GM19193 (cell line): ENCODE results near the gene APOM.

Experiments used
- POLR2A ChIP-seq: IDR thresholded peaks from 4 replicates; pipeline ENCODE4 v1.6.1; 2011; ENCODE audit not compliant: insufficient read depth, insufficient read length; ENCODE audit errors: extremely low read depth

APOM gene

DNA sequence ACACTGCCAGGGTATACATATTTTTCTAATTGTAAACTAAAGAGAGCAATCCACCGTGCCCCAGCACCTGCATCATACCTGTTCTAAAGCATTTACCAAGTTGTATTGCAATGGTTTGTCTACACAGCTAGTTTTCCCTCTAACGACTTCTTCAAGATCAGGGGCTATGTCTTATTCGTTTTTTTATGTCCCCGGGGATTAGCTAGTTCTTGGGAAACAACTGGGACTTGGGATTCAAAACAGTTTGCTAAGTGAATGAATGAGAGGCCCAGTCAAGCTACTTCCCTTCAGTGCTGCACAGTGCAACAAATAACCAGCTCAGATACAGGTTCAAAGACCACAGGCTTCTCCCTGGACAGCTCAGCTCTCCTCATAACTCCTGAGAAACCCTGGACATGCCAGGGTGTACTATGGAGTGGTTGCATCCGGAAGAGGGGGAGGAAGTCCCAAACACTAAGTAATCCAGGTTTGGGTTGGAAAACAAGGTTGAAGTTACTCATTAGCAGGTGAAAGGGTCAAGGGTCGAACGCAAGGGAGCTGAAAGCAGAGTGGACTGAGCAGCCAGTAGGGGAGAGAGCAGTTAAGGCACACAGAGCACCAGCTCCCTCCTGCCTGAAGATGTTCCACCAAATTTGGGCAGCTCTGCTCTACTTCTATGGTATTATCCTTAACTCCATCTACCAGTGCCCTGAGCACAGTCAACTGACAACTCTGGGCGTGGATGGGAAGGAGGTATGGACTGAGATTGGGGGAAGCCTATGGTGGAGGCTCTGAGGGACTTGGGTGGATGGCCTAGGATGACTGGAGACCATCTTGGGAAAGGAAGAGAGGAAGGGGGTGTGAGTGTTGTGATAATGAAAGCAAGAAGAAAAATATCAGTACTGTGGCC lies at the start of gene APOM:
APOM (plus strand) TSS at position 546 of the 889 bp plus-strand sequence; CDS start at position 619, 73 bp downstream.
- TF ChIP-seq POLR2A, result no peak

DNA sequence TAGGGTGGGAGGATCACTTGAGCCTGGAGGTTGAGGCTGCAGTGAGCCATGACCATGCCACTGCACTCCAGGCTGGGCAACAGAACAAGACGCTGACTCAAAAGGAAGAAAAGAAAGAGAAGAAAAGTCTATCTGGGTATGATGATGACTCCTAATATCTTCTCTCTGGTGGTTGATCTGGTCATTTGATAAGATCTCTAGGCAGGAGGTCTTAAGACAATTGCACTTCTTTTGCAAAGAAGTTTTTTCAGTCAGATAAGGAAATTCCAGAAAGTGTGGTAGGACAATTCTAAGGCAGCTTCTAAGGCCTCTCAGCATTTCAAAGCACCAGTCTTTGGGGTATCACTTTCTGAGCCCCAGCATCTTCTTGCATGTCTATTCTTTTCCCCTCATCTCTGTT lies 48.4 kb upstream of the APOM start:
- no peak for TF ChIP-seq POLR2A

DNA sequence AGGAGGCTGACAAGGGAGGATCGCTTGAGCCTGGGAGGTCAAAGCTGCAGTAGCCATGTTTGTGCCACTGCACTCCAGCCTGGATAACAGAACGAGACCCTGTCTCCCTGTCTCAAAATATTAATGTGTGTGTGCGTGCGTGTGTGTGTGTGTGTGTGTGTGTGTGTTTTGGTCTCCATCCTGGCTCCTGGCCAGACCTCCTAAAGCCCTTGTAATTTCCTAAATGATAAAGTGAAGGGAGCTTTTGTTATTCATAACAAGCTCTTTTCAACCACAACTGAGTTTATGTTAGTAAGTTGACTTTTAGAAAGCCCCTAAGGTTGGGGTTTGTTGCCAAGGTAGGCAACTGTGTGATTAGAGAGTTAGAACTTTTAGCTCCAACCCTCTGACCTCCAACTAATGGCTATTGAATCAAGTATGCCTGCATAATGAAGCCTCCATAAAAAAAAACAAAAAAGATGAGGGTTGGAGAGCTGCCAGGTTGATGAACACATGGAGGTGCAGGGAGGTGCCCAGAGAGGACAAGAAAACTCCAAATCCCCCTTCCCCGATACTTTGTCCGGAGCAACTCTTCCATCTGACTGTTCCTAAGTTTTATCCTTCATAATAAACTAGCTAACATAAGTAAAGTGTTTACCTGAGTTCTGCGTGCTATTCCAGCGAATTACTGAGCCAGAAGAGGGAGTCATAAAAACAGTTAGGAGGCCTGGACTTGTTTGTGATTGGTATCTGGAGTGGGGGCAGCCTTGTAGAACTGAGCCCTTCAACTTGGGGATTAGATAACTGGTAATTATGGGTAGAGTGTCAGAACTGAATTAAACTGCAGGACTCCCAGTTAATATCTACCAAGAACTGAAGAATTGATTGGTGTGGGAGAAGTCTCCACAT lies 45.9 kb upstream of the APOM start:
- TF ChIP-seq POLR2A, result no peak

DNA sequence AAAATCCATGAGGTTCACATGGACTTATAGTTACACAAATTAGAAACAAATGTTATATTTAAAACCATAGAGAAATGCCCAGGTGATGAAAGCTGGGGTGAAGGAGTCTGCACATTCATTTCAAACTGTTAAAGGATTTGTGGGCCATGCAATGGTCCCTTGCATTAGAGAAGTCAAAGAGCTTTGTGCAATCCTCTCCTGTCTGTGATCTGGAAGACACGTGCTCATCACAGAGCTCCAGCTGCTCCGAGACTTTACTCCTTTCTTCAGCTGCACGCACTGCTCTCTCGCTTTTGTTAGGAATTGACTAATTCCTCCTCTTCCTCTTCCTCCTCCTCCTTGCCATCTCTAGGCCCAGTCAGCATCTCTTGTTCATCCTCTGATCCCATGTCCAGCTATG lies 44.7 kb upstream of the APOM start:
- TF ChIP-seq POLR2A, result no peak

DNA sequence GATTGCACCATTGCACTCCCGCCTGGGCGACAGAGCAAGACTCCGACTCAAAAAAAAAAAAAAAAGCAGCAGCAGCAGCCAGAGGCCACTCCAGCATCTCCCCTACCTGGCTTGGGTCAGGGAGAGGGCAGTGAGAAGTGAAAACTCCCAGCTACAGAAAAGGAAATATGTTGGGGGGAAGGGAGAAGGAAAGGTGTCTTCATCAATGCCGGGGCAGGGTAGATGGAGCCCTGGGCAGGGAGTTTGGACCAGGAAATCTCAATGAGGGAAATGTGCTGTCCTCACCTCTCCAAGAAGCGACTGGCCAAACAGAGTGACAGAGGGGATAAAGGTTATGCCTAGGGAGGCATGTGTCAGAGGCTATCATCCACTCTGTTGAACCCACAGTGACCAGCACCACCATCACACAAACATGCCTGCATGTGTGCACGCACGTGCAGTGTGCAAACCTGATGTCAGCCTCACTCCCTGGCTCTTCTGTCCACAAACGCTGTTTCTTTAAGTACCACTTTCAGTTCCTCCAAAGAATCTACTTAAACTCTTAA lies 41.5 kb upstream of the APOM start:
- TF ChIP-seq POLR2A, result no peak

DNA sequence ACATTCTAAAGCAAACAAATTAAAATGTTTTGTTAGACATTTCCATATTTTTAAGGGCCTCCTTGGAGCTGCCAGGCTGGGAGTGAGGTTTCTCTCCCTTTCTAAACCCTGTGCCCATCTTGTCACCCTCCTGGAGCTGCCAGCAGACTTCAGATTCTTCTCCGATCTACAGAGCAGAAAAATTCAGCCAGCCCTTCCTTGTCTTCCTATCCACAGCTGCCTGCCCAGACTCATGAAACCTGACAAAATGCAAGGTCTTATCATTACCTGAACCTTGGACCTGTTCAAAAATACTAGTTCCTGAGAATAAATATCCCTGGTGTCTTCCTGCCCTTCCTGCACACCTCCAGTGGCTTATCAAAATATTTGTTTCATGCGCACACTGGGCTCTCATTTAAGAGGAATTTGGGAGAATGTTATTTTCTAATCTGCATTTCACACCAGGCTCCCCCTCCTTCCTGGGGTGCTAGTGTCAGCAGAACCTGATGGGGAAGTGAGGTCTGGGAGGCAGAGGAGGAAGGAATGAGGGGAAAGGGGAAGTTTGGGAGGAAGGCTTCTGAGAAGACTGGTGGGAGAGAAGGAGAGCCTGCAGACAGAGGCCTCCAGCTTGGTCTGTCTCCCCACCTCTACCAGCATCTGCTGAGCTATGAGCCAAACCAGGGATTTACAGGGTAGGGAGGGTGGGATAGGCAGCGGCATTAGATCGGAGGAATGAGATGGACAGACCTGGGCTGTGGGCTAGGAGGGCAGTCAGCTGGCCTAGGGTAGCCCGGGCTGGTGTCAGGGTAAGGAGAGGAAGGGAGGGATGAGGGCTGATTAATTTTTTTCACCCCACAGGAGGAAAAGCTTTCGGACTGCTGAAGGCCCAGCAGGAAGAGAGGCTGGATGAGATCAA lies 40.8 kb upstream of the APOM start, which contains the start of gene AIF1:
AIF1 (plus strand) TSS at position 551 of the 895 bp plus-strand sequence; CDS start at position 647, 96 bp downstream.
- TF ChIP-seq POLR2A, result no peak

DNA sequence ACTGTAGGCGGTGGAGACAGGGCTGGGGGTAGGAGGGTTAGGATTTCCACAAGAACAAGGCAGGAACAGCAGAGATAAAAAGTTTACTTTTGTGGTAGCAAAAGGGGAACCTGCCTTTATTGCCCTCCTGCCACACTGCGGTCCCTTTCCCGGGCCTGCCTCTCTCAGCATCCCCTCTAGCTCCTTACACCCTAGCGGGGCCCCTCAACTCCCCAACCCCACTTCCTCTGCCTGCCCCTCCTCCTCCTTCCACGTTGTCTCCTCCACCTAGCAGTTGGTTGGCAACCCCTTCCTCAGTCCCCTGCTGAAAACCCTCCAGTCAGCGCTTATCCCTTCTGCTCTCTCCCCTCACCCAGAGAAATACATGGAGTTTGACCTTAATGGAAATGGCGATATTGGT lies 39.9 kb upstream of the APOM start:
- TF ChIP-seq POLR2A, result no peak

DNA sequence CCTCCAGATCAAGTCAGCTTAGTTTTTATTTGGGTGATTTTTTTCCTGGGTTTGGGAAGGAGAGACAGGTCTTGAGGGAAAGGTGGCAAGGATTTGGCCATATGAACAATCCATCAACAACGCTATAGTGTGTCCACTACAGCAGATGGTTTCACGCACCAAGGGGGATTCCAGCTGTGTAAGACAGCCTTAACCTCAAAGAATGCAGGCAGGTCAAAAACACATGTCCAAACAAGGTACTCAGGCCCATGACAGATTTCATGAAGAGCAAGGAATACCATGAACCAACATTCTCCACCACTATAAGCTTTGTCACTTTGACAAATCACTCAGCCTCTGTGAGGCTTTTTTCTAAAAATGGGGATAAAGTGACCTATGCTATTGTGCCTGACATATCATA lies 38.7 kb upstream of the APOM start:
- no peak for TF ChIP-seq POLR2A

DNA sequence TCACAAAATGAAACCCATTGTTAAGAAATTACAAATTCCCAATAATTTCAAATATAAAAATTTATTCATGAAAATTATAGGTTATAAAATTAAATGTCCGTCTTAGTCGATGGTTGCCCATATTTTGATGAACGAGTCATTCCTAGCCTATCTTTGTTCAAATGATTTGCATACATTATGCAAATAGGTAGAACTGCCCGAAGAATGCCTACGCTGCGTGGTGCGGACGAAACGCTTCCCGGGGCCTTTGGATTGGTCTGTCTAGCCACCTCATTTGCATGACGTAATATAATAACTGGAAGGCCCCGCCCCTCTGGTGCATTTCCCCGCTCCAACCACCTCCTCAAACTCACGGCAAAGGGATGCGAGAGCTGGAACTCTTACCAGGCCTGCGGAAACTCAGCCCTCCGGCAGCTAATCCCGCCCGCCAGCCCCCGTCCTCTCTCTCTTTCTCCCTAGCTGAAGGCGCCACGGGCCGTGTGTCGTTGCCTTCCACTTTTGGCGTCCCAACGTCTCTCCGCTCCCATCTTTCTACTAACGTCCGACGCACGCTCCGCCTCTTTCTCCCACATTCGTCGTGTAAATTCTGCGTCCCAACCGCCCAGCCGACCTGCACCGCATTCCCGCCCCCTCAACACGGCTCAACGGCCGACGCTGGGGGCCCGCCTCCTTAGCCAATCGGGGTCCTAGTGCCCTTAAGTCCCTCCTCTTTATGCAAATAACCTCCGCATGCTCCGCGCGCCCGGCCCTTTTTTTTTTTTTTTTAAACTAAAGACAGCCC lies 35.7 kb upstream of the APOM start:
- peak; percentile 89 for TF ChIP-seq POLR2A

DNA sequence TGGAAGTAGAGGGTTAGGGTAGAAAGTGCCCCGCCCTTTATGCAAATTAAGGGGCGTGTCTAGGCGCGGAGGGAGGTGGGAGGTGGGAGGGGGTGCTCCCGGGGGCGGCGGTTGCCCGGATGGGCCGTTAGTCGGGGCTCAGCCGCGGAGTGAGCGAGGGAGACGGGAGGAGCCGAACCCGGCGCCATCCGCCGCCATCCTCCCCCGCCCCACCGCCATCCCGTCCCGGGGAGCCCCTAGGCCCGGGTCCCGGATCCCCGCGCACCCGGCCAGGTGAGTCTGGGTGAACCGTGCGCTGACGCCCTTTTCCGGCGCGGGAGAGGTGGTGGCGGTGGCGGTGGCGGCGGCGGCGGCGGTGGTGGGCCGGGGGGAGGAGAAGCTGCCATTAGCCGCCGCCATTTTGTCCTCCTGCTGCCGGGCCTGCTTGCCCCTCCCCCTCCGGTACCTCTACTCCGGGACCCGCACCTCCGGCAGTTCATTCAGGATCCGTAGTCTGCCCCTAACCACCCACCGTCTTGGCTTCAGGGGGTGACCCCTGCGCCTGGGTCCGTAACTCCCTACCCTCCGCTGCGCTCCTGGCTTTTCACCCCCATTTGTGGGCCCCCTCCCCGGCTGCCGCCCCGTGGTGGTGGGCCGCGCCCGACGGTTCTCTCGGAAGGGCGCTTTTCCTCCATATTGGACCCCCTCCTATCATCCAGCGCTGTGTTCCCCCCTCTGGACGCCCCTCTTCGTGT lies 34.9 kb upstream of the APOM start, which contains the start of gene PRRC2A:
PRRC2A (plus strand) TSS at position 130 of the 734 bp plus-strand sequence. CDS start 2,075 bp downstream, outside the sequence.
- peak; percentile 27 for TF ChIP-seq POLR2A

DNA sequence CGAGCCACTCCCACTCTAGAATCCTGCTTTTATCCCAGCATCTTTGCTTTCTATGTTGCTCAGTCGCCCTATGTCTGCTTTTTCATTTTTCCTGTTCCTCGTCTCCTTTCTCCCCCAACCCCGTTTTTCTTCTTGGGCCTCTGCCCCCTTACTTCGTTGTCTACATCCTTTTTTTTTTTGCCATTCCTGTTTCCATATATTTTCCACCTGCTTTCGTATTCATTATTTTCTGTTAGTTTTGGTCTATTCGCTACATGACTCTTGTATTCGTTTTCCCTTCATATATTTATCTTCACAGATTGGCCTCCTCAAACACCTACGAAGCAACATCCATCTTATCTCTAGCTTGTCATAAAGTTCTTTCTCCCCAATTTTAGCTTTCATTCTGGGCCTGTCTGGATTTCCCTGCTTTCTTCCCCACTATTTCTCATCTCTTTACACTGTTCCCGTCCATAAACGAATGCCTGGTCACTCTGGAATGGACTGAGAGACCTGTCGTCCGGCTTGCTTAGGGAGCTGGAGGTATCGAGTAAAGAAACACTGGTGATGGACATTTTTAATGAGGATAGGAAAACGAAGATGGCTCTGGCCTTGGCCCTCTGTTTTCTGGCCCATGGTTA lies 34.3 kb upstream of the APOM start:
- no peak for TF ChIP-seq POLR2A

DNA sequence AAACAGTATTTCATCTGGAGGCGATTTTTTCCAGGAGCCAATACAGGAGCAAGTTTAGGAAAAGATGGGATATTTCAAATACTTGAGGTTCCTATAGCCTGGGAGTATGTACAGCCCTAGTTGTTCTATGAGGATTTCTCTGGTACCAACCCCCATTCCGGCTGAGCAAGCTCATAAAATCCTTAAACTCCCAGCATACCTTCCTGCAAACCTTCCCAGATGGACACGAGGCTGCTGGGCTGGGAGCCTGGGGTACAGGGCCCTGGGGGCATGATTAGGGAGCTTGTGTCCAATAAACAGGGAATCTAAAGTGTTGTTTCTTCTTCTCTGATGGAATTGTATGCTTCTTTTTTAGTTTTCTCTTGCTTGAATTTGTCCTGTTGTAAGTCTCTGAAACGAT lies 33.7 kb upstream of the APOM start:
- TF ChIP-seq POLR2A, result no peak
